Suprapubic skin (tissue), 4 donors: Measurements from ENCODE around the gene TIMM44. TPM values are rescaled to one million over a fixed set of nuclear protein-coding genes. Genes with fewer than 3 reads are reported as not detected.
A peak's percentile ranks its signal among the peaks of the same experiment; 100 is the strongest.

Experiments used
- DNase-seq, 2 donors: peaks; one replicate each; pipeline ENCODE4 v3.0.0-alpha.2; 2019; ENCODE audit warnings: low spot score in 2 of 2
- H3K27ac ChIP-seq: fragments of 200-600 bp; sonication (generic); one replicate; pipeline ENCODE4 v1.5.1; 2019
- H3K27me3 ChIP-seq: fragments of 200-600 bp; sonication (generic); one replicate; pipeline ENCODE4 v1.5.1; 2019
- H3K36me3 ChIP-seq: fragments of 200-600 bp; sonication (generic); one replicate; pipeline ENCODE4 v1.5.1; 2019
- H3K4me1 ChIP-seq: fragments of 200-600 bp; sonication (generic); one replicate; pipeline ENCODE4 v1.5.1; 2019
- H3K4me3 ChIP-seq: fragments of 200-600 bp; sonication (generic); one replicate; pipeline ENCODE4 v1.5.1; 2019; ENCODE audit warnings: mild to moderate bottlenecking
- H3K9me3 ChIP-seq: fragments of 200-600 bp; sonication (generic); one replicate; pipeline ENCODE4 v1.5.1; 2019
- EP300 ChIP-seq: sonication (generic); formaldehyde crosslinking; IDR thresholded peaks from one replicate; pipeline ENCODE4 v1.6.1; 2017; ENCODE audit warnings: antibody characterized with exemption
- POLR2A ChIP-seq, 2 donors: fragments of 450-650 bp; IDR thresholded peaks; one replicate each; pipeline ENCODE4 v1.6.1; 2017; ENCODE audit warnings: antibody characterized with exemption in 2 of 2, mild to moderate bottlenecking in 2 of 2, moderate library complexity in 2 of 2
- POLR2AphosphoS5 ChIP-seq, 3 donors: sonication (generic); formaldehyde crosslinking; IDR thresholded peaks; one replicate each; pipeline ENCODE4 v1.6.1; 2017; ENCODE audit warnings: antibody characterized with exemption in 3 of 3
- WGBS: methylation state at CpG from one replicate; pipeline ENCODE4 v1.1.5; 2018; 5-methylcytosine and 5-hydroxymethylcytosine counted together
- total RNA-seq, 4 donors: library from RNA; depleted of rRNA; stranded (reverse); fragments of >200 nt; gene quantifications; one replicate each; pipeline ENCODE4 v1.1.0, GENCODE V29; 2016
- TF ChIP-seq, protein P1 (sequence below), 2 donors: fragments of 200-600 bp in 1 of 2; fragments of 450-650 bp in 1 of 2; sonication (generic) in 1 of 2; IDR thresholded peaks; one replicate each; pipeline ENCODE4 v1.5.1; 2016 to 2019; ENCODE audit warnings: antibody characterized with exemption in 2 of 2, mild to moderate bottlenecking in 1 of 2, moderate library complexity in 1 of 2

Gene TIMM44, protein sequence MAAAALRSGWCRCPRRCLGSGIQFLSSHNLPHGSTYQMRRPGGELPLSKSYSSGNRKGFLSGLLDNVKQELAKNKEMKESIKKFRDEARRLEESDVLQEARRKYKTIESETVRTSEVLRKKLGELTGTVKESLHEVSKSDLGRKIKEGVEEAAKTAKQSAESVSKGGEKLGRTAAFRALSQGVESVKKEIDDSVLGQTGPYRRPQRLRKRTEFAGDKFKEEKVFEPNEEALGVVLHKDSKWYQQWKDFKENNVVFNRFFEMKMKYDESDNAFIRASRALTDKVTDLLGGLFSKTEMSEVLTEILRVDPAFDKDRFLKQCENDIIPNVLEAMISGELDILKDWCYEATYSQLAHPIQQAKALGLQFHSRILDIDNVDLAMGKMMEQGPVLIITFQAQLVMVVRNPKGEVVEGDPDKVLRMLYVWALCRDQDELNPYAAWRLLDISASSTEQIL
- 10 to 100 TPM; 34.6 to 85.1 (median 54.5) TPM for total RNA-seq

DNA sequence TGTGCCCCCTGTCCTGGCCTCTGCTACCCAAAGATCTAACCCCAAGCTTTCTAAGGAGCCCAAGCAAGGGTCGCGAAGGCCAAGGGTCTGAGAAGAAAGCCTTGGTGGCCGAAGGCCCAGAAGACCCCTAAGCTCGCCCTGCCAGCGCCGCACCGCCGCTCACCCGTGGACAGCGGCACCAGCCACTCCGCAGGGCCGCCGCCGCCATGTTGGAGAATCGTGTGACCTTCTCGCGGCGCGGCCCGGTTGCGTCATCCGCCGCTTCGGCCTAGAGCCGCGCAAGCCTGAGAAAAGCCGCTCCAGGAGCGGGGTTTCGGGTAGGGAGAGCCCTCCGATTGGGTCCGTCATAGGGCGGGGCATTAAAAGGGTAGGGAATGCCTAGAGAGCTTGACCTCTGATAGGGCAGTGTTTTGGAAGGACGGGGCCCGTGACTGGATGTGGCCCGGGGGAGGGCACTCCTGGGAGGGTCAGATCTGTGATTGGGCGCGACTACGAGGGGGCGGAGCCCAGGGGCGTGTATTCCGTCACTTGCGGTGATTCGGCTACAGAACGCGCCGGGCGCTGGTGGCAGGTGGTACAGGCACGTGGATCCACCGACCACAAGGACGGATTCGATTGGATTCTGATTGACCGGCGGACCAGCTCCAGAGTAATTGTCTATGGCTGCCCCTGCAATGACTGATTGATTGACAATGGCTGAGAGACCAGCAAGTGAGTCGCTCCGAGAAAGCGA is at the start of gene TIMM44:
TSS of gene TIMM44 (minus strand) at position 223 of the 733 bp plus-strand sequence. CDS start at position 208, 15 bp downstream.
- H3K27me3 ChIP-seq = no peaks in the 10 kb centered on the region
- H3K4me3 ChIP-seq = peak within 1 kb of the TSS; percentile 81
- peak within 1 kb of the TSS; percentile 95 for H3K27ac ChIP-seq
- no peaks in the 10 kb centered on the region for H3K9me3 ChIP-seq
- DNase-seq = peak; percentile 100
- H3K36me3 ChIP-seq = peaks cover 25% of the 10 kb centered on the region
- H3K4me1 ChIP-seq = peaks cover 24% of the 10 kb centered on the region
- under 1% methylated on average over 39 of the region's 56 CpGs for WGBS
- TF ChIP-seq POLR2A (IDR thresholded peaks at IDR 0.05) = peak; percentile 76 to 78
- TF ChIP-seq, protein P1, sequence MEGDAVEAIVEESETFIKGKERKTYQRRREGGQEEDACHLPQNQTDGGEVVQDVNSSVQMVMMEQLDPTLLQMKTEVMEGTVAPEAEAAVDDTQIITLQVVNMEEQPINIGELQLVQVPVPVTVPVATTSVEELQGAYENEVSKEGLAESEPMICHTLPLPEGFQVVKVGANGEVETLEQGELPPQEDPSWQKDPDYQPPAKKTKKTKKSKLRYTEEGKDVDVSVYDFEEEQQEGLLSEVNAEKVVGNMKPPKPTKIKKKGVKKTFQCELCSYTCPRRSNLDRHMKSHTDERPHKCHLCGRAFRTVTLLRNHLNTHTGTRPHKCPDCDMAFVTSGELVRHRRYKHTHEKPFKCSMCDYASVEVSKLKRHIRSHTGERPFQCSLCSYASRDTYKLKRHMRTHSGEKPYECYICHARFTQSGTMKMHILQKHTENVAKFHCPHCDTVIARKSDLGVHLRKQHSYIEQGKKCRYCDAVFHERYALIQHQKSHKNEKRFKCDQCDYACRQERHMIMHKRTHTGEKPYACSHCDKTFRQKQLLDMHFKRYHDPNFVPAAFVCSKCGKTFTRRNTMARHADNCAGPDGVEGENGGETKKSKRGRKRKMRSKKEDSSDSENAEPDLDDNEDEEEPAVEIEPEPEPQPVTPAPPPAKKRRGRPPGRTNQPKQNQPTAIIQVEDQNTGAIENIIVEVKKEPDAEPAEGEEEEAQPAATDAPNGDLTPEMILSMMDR (IDR thresholded peaks at IDR 0.05) = no peak
- TF ChIP-seq POLR2AphosphoS5 (IDR thresholded peaks at IDR 0.05) = peak; percentile 90 to 98 (median 91)

DNA sequence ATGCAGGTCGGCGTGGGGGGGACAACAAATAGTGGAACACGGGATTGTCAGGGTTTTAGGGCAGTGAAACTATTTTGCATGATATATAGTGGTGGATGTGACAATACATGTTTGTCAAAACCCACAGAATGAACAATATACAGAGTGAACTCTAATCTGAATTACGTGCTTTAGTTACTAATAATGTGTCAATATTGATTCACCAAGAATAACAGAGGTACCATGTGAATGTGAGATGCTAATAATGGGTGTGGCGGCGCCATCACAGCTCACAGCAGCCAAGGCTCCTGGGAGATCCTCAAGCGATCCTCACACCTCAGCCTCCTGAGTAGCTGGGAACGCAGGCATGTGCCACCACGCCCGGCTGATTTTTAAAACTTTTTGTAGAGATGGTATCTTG is 49.1 kb upstream of the TIMM44 start:
- TF ChIP-seq POLR2AphosphoS5 (IDR thresholded peaks at IDR 0.05) (no peak), EP300 (no peak)
- TF ChIP-seq, protein P1 (IDR thresholded peaks at IDR 0.05) = no peak
- no peak for DNase-seq
- peaks cover 25% of the 10 kb centered on the region for H3K4me1 ChIP-seq
- no peak overlapping the region for H3K27ac ChIP-seq
- WGBS = 61% methylated on average over 10 of the region's 10 CpGs
- H3K27me3 ChIP-seq = no peaks in the 10 kb centered on the region
- peaks cover 41% of the 10 kb centered on the region for H3K36me3 ChIP-seq
- no peaks in the 10 kb centered on the region for H3K9me3 ChIP-seq
- no peak overlapping the region for H3K4me3 ChIP-seq

DNA sequence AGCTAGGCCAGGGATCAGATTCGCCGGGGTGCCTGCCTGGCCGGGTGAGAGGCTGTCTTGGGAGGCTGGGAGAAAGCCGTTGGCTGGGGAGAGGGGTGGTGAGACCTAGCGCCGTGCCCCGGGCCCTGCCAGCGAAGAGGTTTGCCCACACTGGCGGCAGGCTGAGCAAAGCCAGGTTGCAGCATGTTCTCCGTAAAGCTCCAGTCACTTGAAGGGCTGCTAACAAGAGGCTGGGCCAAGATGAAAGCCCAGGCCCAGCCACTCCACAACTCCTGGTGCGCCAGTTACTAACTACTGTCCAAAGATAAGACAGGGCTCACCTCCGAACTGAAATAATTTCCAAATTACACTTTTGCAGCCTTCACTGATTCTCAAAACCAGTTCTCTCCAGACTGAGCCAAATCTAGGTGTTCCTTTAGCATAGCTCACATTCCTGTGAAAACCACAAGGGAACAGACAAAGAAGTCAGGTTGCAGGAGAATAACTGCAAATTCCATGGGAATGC is 45.7 kb upstream of the TIMM44 start:
- H3K27me3 ChIP-seq = no peaks in the 10 kb centered on the region
- no peak for DNase-seq
- no peak overlapping the region for H3K4me3 ChIP-seq
- peak overlapping the region; percentile 34 for H3K27ac ChIP-seq
- TF ChIP-seq POLR2AphosphoS5 (IDR thresholded peaks at IDR 0.05) = no peak
- H3K36me3 ChIP-seq = peaks cover 46% of the 10 kb centered on the region
- 81% methylated on average over 5 of the region's 12 CpGs for WGBS
- no peaks in the 10 kb centered on the region for H3K9me3 ChIP-seq
- H3K4me1 ChIP-seq = peaks cover 42% of the 10 kb centered on the region

DNA sequence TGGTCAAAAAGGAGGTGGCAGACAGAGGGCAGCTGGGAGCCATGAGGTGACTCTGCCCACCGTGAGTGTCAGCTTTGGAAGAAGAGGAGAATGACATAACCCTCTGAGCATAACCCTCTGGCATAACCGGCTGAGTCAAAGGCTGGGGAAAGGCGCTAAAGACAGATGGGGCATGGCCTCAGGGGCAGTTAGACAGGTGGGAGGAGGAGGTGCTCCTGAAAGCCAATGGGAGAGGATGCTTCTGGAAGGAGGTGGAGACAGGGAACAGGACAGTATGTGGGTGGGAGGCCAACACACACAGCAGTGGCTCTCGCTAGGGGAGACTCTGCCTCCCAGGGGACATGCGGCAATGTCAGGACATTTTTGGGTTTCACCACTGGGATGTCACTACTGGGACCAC is 44.8 kb upstream of the TIMM44 start:
- H3K27ac ChIP-seq = peak overlapping the region; percentile 34
- 53% methylated on average over 5 of the region's 5 CpGs for WGBS
- no peaks in the 10 kb centered on the region for H3K27me3 ChIP-seq
- H3K9me3 ChIP-seq = no peaks in the 10 kb centered on the region
- H3K4me1 ChIP-seq = peaks cover 45% of the 10 kb centered on the region
- H3K36me3 ChIP-seq = peaks cover 50% of the 10 kb centered on the region
- TF ChIP-seq POLR2A (IDR thresholded peaks at IDR 0.05) (no peak), EP300 (no peak), POLR2AphosphoS5 (IDR thresholded peaks at IDR 0.05) (no peak)
- TF ChIP-seq, protein P1 (IDR thresholded peaks at IDR 0.05) = no peak
- H3K4me3 ChIP-seq = no peak overlapping the region
- no peak for DNase-seq

DNA sequence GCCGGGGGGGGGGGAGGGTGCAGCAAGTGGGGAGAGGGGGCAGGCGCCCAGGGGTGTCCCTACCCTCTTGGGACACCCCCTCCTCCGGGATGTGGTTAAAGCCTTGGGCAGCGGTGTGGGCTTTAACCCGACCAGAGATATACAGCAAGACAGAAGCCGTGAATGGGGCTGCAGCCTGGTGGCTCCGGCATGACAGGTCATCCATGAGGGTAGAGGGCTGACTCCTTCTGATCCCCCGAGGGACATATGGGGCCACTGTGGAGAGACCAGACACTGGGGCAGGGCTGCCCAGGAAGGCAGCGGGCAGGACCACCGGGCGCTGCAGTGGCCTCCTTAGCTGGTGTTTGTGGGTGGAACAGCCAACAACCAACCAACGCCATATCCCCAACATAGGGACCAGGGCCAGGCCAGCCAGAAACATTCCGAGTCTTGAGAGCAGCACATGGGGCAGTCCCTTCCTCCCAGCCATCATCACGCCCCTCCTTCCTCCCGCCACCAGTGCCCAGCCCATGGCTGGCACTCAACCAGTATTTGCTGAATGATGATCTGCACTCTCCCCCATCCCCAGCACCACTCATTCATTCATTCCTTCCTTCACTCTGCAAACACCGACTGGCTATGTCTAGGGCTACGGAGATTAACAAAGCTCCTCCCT is 43.8 kb upstream of the TIMM44 start:
- no peak overlapping the region for H3K4me3 ChIP-seq
- H3K4me1 ChIP-seq = peaks cover 51% of the 10 kb centered on the region
- DNase-seq = no peak
- peak overlapping the region; percentile 56 for H3K27ac ChIP-seq
- no peaks in the 10 kb centered on the region for H3K9me3 ChIP-seq
- TF ChIP-seq EP300 (no peak), POLR2AphosphoS5 (IDR thresholded peaks at IDR 0.05) (no peak), POLR2A (IDR thresholded peaks at IDR 0.05) (no peak)
- TF ChIP-seq, protein P1 (IDR thresholded peaks at IDR 0.05) = no peak
- H3K27me3 ChIP-seq = no peaks in the 10 kb centered on the region
- peaks cover 54% of the 10 kb centered on the region for H3K36me3 ChIP-seq
- WGBS = 58% methylated on average over 10 of the region's 17 CpGs
